ENCODE results near the gene UNKL. TPM values are rescaled to one million over a fixed set of nuclear protein-coding genes. Genes with fewer than 3 reads are reported as not detected.
A peak's percentile ranks its signal among the peaks of the same experiment; 100 is the strongest.

The UNKL gene
- total and polyA plus RNA-seq, 2 experiments from 2014 or later: 6.1 to 13.0 TPM

DNA sequence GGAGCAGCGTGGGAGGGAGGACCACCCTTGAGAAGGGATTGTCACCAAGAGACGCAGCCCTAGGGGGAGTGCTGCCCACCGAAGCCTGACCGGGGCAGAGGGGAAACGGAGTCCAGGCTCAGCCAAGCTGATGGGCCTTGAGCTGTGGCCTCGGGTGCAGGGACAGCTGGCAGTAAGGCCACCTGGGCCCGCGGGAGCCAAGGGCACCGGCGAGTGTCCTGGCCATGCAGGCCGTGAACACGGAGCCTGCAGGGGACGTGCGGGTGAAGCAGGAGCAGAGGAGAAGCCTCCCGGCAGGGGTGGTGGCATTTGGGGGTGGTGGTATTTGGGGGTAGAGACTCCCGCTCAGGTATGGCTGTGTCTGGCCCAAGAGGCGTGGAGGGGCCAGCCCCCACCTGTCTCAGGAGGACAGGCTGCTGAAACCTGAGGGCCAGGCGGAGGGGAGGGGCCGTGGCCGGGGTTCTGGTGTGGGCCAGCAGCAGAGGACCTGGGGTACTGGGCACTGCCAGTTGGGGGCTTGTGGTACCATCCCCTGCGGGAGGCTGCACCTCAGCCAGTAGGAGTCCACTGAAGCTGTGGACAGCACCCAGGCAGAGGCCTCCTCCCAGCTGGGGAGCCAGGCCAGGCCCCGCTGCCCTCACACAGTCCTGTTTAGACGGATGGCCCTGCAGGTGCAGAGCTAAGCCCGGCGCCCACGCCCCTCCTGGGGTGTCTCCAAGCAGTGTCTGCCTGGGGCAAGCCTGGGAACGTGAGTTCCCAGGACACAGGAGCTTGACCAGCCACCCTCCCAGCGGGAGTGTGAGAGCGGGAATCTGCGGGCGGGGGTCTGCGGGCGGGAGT lies 58.2 kb downstream of the UNKL start:
- H3K27me3 ChIP-seq (replicated peaks; ENCODE audit: insufficient read depth): no peaks in the 10 kb centered on the region
- no peak overlapping the region for H3K9ac ChIP-seq
- peaks cover 7% of the 10 kb centered on the region; the same call in 1 of the 2 replicates for H3K4me1 ChIP-seq (ENCODE audit: insufficient read depth)
- H3F3A ChIP-seq (ENCODE audit: insufficient read depth): no peaks in the 10 kb centered on the region
- in situ Hi-C loops (cut with MboI): no loop called here
- H2AFZ ChIP-seq: no peak overlapping the region
- no peak overlapping the region for H3K4me3 ChIP-seq
- no peak overlapping the region for H3K27ac ChIP-seq
- 82 to 84% methylated on average over 20 to 33 of the region's 33 CpGs for WGBS, 2 experiments (ENCODE audit: low coverage in 1 of 2, low lambda C conversion rate in 2 of 2, missing lambda C conversion rate in 2 of 2)
- TF ChIP-seq EZH2phosphoT487 (IDR thresholded peaks at IDR 0.05; ENCODE audit: insufficient read depth, low read depth) (no peak), EZH2 (IDR thresholded peaks at IDR 0.05; ENCODE audit: insufficient read depth, poor library complexity, severe bottlenecking) (no peak)
- no peaks in the 10 kb centered on the region for H3K9me3 ChIP-seq (ENCODE audit: low read depth)
- no peak overlapping the region for H3K4me2 ChIP-seq (ENCODE audit: unreplicated experiment)
- no peak for DNase-seq
- H3K9me2 ChIP-seq (ENCODE audit: insufficient read depth): no peaks in the 10 kb centered on the region
- H4K20me1 ChIP-seq (ENCODE audit: insufficient read depth): no peaks in the 10 kb centered on the region
- no peaks in the 10 kb centered on the region for H3K36me3 ChIP-seq (ENCODE audit: low read depth)
- peaks cover 96% of the 10 kb centered on the region for H3K79me2 ChIP-seq (ENCODE audit: insufficient read depth)

DNA sequence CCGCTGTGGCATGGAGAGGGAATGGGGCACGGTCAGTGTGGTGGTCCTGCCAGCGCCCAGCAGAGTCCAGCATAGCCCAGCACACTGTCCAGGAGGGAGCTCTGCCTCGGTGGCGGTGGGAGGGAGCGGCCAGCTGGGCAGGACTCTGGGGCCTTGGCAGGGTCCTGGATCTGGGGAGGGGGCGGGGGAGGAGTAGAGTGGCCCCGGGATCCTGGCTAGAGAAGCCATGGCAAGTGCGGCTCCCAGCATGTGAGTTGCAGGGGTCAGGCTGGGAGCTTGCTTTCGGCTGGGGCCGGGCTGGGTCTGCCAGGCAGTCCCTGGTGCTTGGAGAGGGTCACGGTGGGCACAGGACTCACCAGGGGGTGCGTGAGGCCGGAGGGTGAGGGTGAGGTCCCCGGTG lies 58.9 kb downstream of the UNKL start:
- H3K9me2 ChIP-seq (ENCODE audit: insufficient read depth): no peaks in the 10 kb centered on the region
- no peak overlapping the region for H2AFZ ChIP-seq
- no peak overlapping the region for H3K27ac ChIP-seq
- H3K9ac ChIP-seq: no peak overlapping the region
- 85 to 88% methylated on average over 11 to 15 of the region's 15 CpGs for WGBS, 2 experiments (ENCODE audit: low coverage in 1 of 2, low lambda C conversion rate in 2 of 2, missing lambda C conversion rate in 2 of 2)
- no peaks in the 10 kb centered on the region for H3F3A ChIP-seq (ENCODE audit: insufficient read depth)
- no peaks in the 10 kb centered on the region for H3K27me3 ChIP-seq (replicated peaks; ENCODE audit: insufficient read depth)
- no peaks in the 10 kb centered on the region for H3K36me3 ChIP-seq (ENCODE audit: low read depth)
- peaks cover 96% of the 10 kb centered on the region for H3K79me2 ChIP-seq (ENCODE audit: insufficient read depth)
- peaks cover 7% of the 10 kb centered on the region; the same call in 1 of the 2 replicates for H3K4me1 ChIP-seq (ENCODE audit: insufficient read depth)
- H3K4me3 ChIP-seq: no peak overlapping the region
- in situ Hi-C loops (cut with MboI): no loop called here
- TF ChIP-seq EZH2 (IDR thresholded peaks at IDR 0.05; ENCODE audit: insufficient read depth, poor library complexity, severe bottlenecking) (no peak), EZH2phosphoT487 (IDR thresholded peaks at IDR 0.05; ENCODE audit: insufficient read depth, low read depth) (no peak)
- no peaks in the 10 kb centered on the region for H4K20me1 ChIP-seq (ENCODE audit: insufficient read depth)
- no peak overlapping the region for H3K4me2 ChIP-seq (ENCODE audit: unreplicated experiment)
- DNase-seq: no peak
- no peaks in the 10 kb centered on the region for H3K9me3 ChIP-seq (ENCODE audit: low read depth)

DNA sequence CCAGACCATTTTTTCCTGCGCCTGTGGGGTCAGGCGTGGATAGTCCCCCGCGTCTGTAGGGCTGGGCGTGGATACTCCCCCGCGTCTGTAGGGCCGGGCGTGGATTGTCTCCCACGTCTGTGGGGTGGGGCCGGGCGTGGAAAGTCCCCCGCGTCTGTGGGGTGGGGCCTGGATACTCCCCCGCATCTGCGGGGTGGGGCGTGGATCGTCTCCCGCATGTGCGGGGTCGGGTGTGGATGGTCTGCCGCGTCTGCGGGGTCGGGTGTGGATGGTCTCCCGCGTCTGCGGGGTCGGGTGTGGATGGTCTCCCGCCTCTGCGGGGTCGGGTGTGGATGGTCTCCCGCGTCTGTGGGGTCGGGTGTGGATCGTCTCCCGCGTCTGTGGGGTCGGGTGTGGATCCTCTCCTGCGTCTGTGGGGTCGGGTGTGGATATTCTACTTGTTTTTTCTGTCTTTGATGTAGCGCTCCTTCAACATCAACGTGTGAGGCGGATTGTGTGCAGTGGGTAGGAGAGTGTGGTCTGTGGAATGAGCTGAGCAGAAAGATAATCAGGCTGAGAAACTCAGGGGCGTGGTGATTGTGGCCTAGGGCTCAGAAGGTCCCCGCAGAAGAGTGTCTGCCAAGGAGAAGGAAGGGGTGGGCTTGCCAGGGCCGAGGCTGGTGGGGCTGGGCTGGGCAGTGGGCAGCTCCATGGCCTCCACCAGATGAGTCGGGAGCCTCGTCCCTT lies 59.5 kb downstream of the UNKL start:
- TF ChIP-seq EZH2 (IDR thresholded peaks at IDR 0.05; ENCODE audit: insufficient read depth, poor library complexity, severe bottlenecking) (no peak), EZH2phosphoT487 (IDR thresholded peaks at IDR 0.05; ENCODE audit: insufficient read depth, low read depth) (no peak)
- Histone ChIP-seq H3K4me1 (ENCODE audit: insufficient read depth) (peaks cover 7% of the 10 kb centered on the region; the same call in 1 of the 2 replicates), H2AFZ (no peak overlapping the region), H3K9me3 (ENCODE audit: low read depth) (no peaks in the 10 kb centered on the region), H3K36me3 (ENCODE audit: low read depth) (no peaks in the 10 kb centered on the region; the same call in 1 of the 2 replicates), H3K27ac (no peak overlapping the region), H3F3A (ENCODE audit: insufficient read depth) (no peaks in the 10 kb centered on the region), H3K27me3 (replicated peaks; ENCODE audit: insufficient read depth) (no peaks in the 10 kb centered on the region), H3K9ac (no peak overlapping the region), H3K4me2 (ENCODE audit: unreplicated experiment) (no peak overlapping the region), H3K79me2 (ENCODE audit: insufficient read depth) (peaks cover 96% of the 10 kb centered on the region), H4K20me1 (ENCODE audit: insufficient read depth) (no peaks in the 10 kb centered on the region), H3K9me2 (ENCODE audit: insufficient read depth) (no peaks in the 10 kb centered on the region), H3K4me3 (no peak overlapping the region)
- no peak for DNase-seq
- in situ Hi-C loops (cut with MboI): no loop called here
- 91 to 95% methylated on average over 26 to 49 of the region's 49 CpGs for WGBS, 2 experiments (ENCODE audit: low coverage in 1 of 2, low lambda C conversion rate in 2 of 2, missing lambda C conversion rate in 2 of 2)

DNA sequence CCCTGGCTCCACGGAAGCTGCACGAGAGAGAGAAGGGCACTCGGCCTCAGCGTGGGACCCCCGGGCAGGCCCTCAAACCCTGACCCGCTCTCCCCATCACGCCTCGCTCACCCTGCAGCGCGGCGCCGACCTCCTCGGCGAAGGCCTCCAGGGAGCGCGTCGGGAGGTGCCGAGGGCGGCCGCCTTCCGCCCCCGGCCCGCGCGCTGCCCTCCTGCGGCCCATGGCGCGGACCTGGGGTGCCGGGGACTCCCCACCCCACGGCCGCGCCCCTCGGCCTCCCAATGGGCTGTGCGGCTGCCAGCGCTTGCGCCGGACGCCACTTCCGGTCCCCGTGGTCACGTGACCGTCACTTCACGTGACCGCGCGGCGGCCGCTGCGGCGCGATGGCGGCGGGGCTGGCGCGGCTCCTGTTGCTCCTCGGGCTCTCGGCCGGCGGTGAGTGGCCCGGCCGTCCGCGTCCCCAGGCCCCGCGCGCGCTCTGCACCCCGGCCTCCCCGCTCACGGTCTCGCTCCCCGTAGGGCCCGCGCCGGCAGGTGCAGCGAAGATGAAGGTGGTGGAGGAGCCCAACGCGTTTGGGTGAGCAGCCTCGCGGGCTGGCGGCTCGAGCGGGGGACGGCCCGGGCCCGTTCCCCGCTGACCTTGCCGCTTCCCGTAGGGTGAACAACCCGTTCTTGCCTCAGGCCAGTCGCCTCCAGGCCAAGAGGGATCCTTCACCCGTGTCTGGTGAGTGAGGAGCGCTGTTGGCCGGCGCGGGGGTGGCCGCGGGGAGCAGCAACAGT lies 62.7 kb downstream of the UNKL start, which contains the start of the genes GNPTG and TSR3:
Gene GNPTG, plus strand, starts transcription at position 350 of the 781 bp plus-strand sequence. Its CDS starts 35 bp downstream, at position 385.
Gene TSR3, minus strand, starts transcription at position 297 of the 781 bp plus-strand sequence. Its CDS starts 74 bp downstream, at position 223.
- 1% methylated on average over 71 to 92 of the region's 98 CpGs for WGBS, 2 experiments (ENCODE audit: low coverage in 1 of 2, low lambda C conversion rate in 2 of 2, missing lambda C conversion rate in 2 of 2)

More for the DNA sequence above, 62.7 kb downstream of the UNKL start, which contains the start of the genes GNPTG and TSR3:
- in situ Hi-C loops (cut with MboI): no loop called here
- no peak for TF ChIP-seq EZH2phosphoT487 (IDR thresholded peaks at IDR 0.05; ENCODE audit: insufficient read depth, low read depth)
- no peak for TF ChIP-seq EZH2 (IDR thresholded peaks at IDR 0.05; ENCODE audit: insufficient read depth, poor library complexity, severe bottlenecking)
- Histone ChIP-seq H3F3A (ENCODE audit: insufficient read depth) (no peaks in the 10 kb centered on the region), H3K4me1 (ENCODE audit: insufficient read depth) (peaks cover 7% of the 10 kb centered on the region; the same call in 1 of the 2 replicates), H2AFZ (peak within 1 kb of the TSS; percentile 77), H3K36me3 (ENCODE audit: low read depth) (no peaks in the 10 kb centered on the region; the same call in 1 of the 2 replicates), H3K9me2 (ENCODE audit: insufficient read depth) (no peaks in the 10 kb centered on the region), H3K79me2 (ENCODE audit: insufficient read depth) (peaks cover 71% of the 10 kb centered on the region), H3K9ac (peak within 1 kb of the TSS; percentile 92), H3K4me3 (peak within 1 kb of the TSS; percentile 91), H3K4me2 (ENCODE audit: unreplicated experiment) (peak within 1 kb of the TSS; percentile 89), H4K20me1 (ENCODE audit: insufficient read depth) (no peaks in the 10 kb centered on the region), H3K27ac (peak within 1 kb of the TSS; percentile 37), H3K9me3 (ENCODE audit: low read depth) (no peaks in the 10 kb centered on the region), H3K27me3 (replicated peaks; ENCODE audit: insufficient read depth) (no peaks in the 10 kb centered on the region)
- peak; percentile 93 for DNase-seq

Data from GM23248 (cell line).